Tibial artery (tissue), 4 donors: ENCODE results near the gene IFT122.

Experiments used
- DNase-seq, 2 donors: peaks; one replicate each; pipeline ENCODE4 v3.0.0-alpha.2; 2019
- H3K27ac ChIP-seq, 2 donors: fragments of 200-600 bp; sonication (generic) in 1 of 2; 1 replicate in 1 of 2; 2 replicates in 1 of 2; pipeline ENCODE4 v1.5.1; 2018 to 2019; ENCODE audit warnings: mild to moderate bottlenecking in 1 of 2
- H3K27me3 ChIP-seq, 2 donors: fragments of 200-600 bp; sonication (generic) in 1 of 2; one replicate each; pipeline versions ENCODE4 v1.5.1 to v1.6.0; 2016 to 2019
- H3K36me3 ChIP-seq, 3 donors: fragments of 200-600 bp; sonication (generic) in 2 of 3; one replicate each; pipeline ENCODE4 v1.5.1; 2016 to 2019; ENCODE audit warnings: mild to moderate bottlenecking in 2 of 3
- H3K4me1 ChIP-seq, 4 donors: fragments of 200-600 bp; sonication (generic) in 2 of 4; 1 replicate in 3 of 4; 2 replicates in 1 of 4; pipeline ENCODE4 v1.5.1; 2016 to 2019
- H3K4me3 ChIP-seq, 2 donors: fragments of 200-600 bp; sonication (generic) in 1 of 2; 1 replicate in 1 of 2; 2 replicates in 1 of 2; pipeline ENCODE4 v1.5.1; 2018 to 2019; ENCODE audit warnings: mild to moderate bottlenecking in 2 of 2
- H3K9me3 ChIP-seq, 3 donors: fragments of 200-600 bp; sonication (generic) in 1 of 3; one replicate each; pipeline ENCODE4 v1.5.1; 2016 to 2019
- CTCF ChIP-seq, 2 experiments: fragments of 200-600 bp in 1 of 2; fragments of 450-650 bp in 1 of 2; IDR thresholded peaks; one replicate each; pipeline ENCODE4 v1.5.1; 2017 to 2019; ENCODE audit warnings: antibody characterized with exemption in 2 of 2, mild to moderate bottlenecking in 1 of 2, moderate library complexity in 1 of 2
- intact Hi-C: fragments of 100-400 bp; cut with DNase I; formaldehyde crosslinking; loops from one replicate; pipeline ENCODE4 v1.15.0; 2023; ENCODE audit warnings: low total_unique reads

The IFT122 gene

GRCh38 chr3:129567176-129567705, 127.2 kb downstream of the IFT122 start:
- Histone ChIP-seq H3K36me3 (peaks cover 60 to 90% (median 85%) of the 10 kb centered on the region in 3 donors), H3K4me3 (no peak overlapping the region), H3K4me1 (peaks cover 0 to 27% (median 14%) of the 10 kb centered on the region in 4 donors), H3K27ac (peak overlapping the region; percentile 10 to 33), H3K27me3 (no peaks in the 10 kb centered on the region), H3K9me3 (no peaks in the 10 kb centered on the region)
- no peak for DNase-seq
- no peak for TF ChIP-seq CTCF (IDR thresholded peaks at IDR 0.05)
- intact Hi-C loops: no loop called here

- Histone ChIP-seq H3K9me3 (no peaks in the 10 kb centered on the region), H3K36me3 (peaks cover 60 to 90% (median 85%) of the 10 kb centered on the region in 3 donors), H3K27me3 (no peaks in the 10 kb centered on the region), H3K4me3 (no peak overlapping the region), H3K27ac (no peak overlapping the region), H3K4me1 (peaks cover 0 to 20% (median 14%) of the 10 kb centered on the region in 4 donors)
- TF ChIP-seq CTCF (IDR thresholded peaks at IDR 0.05): no peak
- intact Hi-C loops: no loop called here
- DNase-seq: no peak
Observed at GRCh38 chr3:129567939-129568338, 127.9 kb downstream of the IFT122 start.

GRCh38 chr3:129569856-129570255, 129.8 kb downstream of the IFT122 start:
- Histone ChIP-seq H3K4me1 (peaks cover 0 to 4% (median 2%) of the 10 kb centered on the region in 4 donors), H3K4me3 (no peak overlapping the region), H3K27ac (no peak overlapping the region), H3K27me3 (no peaks in the 10 kb centered on the region), H3K36me3 (peaks cover 76 to 91% (median 91%) of the 10 kb centered on the region in 3 donors), H3K9me3 (no peaks in the 10 kb centered on the region)
- intact Hi-C loops: no loop called here
- TF ChIP-seq CTCF (IDR thresholded peaks at IDR 0.05): no peak
- no peak for DNase-seq
